Liver (tissue), 9 donors: ENCODE measurements around the gene MAPT. TPM values are rescaled to one million over a fixed set of nuclear protein-coding genes. Genes with fewer than 3 reads are reported as not detected.

Experiments
- DNase-seq: peaks from one replicate; pipeline ENCODE4 v3.0.0-alpha.2; 2017; ENCODE audit warnings: low spot score
- H3K27ac ChIP-seq, 2 donors: one replicate each; pipeline ENCODE4 v1.7.0; 2013; ENCODE audit warnings: inconsistent platforms in 2 of 2, low read length in 2 of 2, control low read depth in 1 of 2, low read depth in 1 of 2, mild to moderate bottlenecking in 1 of 2
- H3K27me3 ChIP-seq, 4 donors: one replicate each; pipeline versions ENCODE4 v1.6.1 to v1.7.0; 2013; ENCODE audit warnings: low read length in 3 of 4, inconsistent platforms in 1 of 4, mild to moderate bottlenecking in 1 of 4, moderate library complexity in 1 of 4; ENCODE audit not compliant: control insufficient read depth in 4 of 4, insufficient read depth in 4 of 4
- H3K36me3 ChIP-seq, 4 donors: one replicate each; pipeline versions ENCODE4 v1.6.1 to v1.7.0; 2013; ENCODE audit warnings: low read length in 3 of 4, mild to moderate bottlenecking in 3 of 4, low read depth in 1 of 4, moderate library complexity in 1 of 4; ENCODE audit not compliant: control insufficient read depth in 4 of 4, insufficient read depth in 3 of 4
- H3K4me1 ChIP-seq, 4 donors: one replicate each; pipeline versions ENCODE4 v1.6.1 to v1.7.0; 2013; ENCODE audit warnings: low read length in 3 of 4, mild to moderate bottlenecking in 3 of 4, moderate library complexity in 1 of 4; ENCODE audit not compliant: control insufficient read depth in 4 of 4, insufficient read depth in 4 of 4
- H3K4me3 ChIP-seq, 3 donors: one replicate each; pipeline versions ENCODE4 v1.6.1 to v1.7.0; 2013; ENCODE audit warnings: low read length in 3 of 3, control low read depth in 1 of 3, low read depth in 1 of 3, mild to moderate bottlenecking in 1 of 3
- H3K9ac ChIP-seq, 2 donors: one replicate each; pipeline ENCODE4 v1.7.0; 2013; ENCODE audit warnings: low read length in 2 of 2, mild to moderate bottlenecking in 2 of 2, moderate library complexity in 2 of 2, control low read depth in 1 of 2, low read depth in 1 of 2
- H3K9me3 ChIP-seq, 4 donors: one replicate each; pipeline versions ENCODE4 v1.6.1 to v1.7.0; 2013; ENCODE audit warnings: low read length in 3 of 4; ENCODE audit not compliant: control insufficient read depth in 4 of 4
- ATF3 ChIP-seq: IDR thresholded peaks from 2 replicates; pipeline ENCODE4 v1.6.1; 2016; ENCODE audit warnings: antibody characterized with exemption
- CTCF ChIP-seq: fragments of 150-350 bp; IDR thresholded peaks from 2 replicates; pipeline ENCODE4 v1.5.1; 2017; ENCODE audit warnings: improper control_type of control experiment, low read depth, low read length; ENCODE audit not compliant: missing input control
- EGR1 ChIP-seq, 2 donors: IDR thresholded peaks; 2 replicates each; pipeline ENCODE4 v1.6.1; 2016 to 2018; ENCODE audit warnings: antibody characterized with exemption in 2 of 2, low read depth in 2 of 2
- FOXA1 ChIP-seq: IDR thresholded peaks from 2 replicates; pipeline ENCODE4 v1.6.1; 2016; ENCODE audit warnings: antibody characterized with exemption
- FOXA2 ChIP-seq: IDR thresholded peaks from 2 replicates; pipeline ENCODE4 v1.6.1; 2016; ENCODE audit warnings: antibody characterized with exemption
- GABPA ChIP-seq, 2 donors: IDR thresholded peaks in 1 of 2; conservative IDR thresholded peaks in 1 of 2; 2 replicates each; pipeline ENCODE4 v1.6.1; 2016; ENCODE audit warnings: antibody characterized with exemption in 2 of 2, mild to moderate bottlenecking in 1 of 2, moderate library complexity in 1 of 2
- HNF4A ChIP-seq, 2 donors: conservative IDR thresholded peaks; 2 replicates each; pipeline ENCODE4 v1.6.1; 2016; ENCODE audit warnings: antibody characterized with exemption in 2 of 2, mild to moderate bottlenecking in 2 of 2
- HNF4G ChIP-seq: IDR thresholded peaks from 2 replicates; pipeline ENCODE4 v1.6.1; 2016; ENCODE audit warnings: antibody characterized with exemption
- JUND ChIP-seq, 2 donors: IDR thresholded peaks; 2 replicates each; pipeline ENCODE4 v1.6.1; 2016; ENCODE audit warnings: antibody characterized with exemption in 2 of 2
- MAX ChIP-seq: IDR thresholded peaks from 2 replicates; pipeline ENCODE4 v1.6.1; 2016; ENCODE audit warnings: antibody characterized with exemption
- NR2F2 ChIP-seq: IDR thresholded peaks from 2 replicates; pipeline ENCODE4 v1.6.1; 2016; ENCODE audit warnings: antibody characterized with exemption
- RAD21 ChIP-seq, 2 donors: IDR thresholded peaks; 2 replicates each; pipeline ENCODE4 v1.6.1; 2016; ENCODE audit warnings: antibody characterized with exemption in 2 of 2, mild to moderate bottlenecking in 2 of 2
- REST ChIP-seq: IDR thresholded peaks from 2 replicates; pipeline ENCODE4 v1.6.1; 2016; ENCODE audit warnings: antibody characterized with exemption, mild to moderate bottlenecking
- RXRA ChIP-seq, 2 donors: IDR thresholded peaks; 2 replicates each; pipeline ENCODE4 v1.6.1; 2017 to 2018; ENCODE audit warnings: antibody characterized with exemption in 2 of 2, mild to moderate bottlenecking in 1 of 2
- SP1 ChIP-seq: IDR thresholded peaks from 2 replicates; pipeline ENCODE4 v1.6.1; 2018; ENCODE audit warnings: antibody characterized with exemption, mild to moderate bottlenecking
- TAF1 ChIP-seq: conservative IDR thresholded peaks from 2 replicates; pipeline ENCODE4 v1.6.1; 2016; ENCODE audit warnings: antibody characterized with exemption, mild to moderate bottlenecking
- YY1 ChIP-seq: IDR thresholded peaks from 2 replicates; pipeline ENCODE4 v1.6.1; 2016; ENCODE audit warnings: antibody characterized with exemption, mild to moderate bottlenecking
- ZBTB33 ChIP-seq: IDR thresholded peaks from 2 replicates; pipeline ENCODE4 v1.6.1; 2016; ENCODE audit warnings: antibody characterized with exemption
- WGBS: extraction: QIAGEN DNeasy Blood & Tissue Kit; methylation state at CpG from one replicate; pipeline ENCODE4 v1.1.7; 2013; 5-methylcytosine and 5-hydroxymethylcytosine counted together
- polyA plus RNA-seq, 2 donors: library from polyadenylated mRNA; stranded (reverse) in 1 of 2; unstranded in 1 of 2; fragments of 200-250 nt in 1 of 2; fragments of >200 nt in 1 of 2; fragmentation: Nextera tagmentation in 1 of 2; extraction: Ambion mirVana in 1 of 2; gene quantifications; one replicate each; pipeline versions ENCODE4 v1.2.1 to v1.2.3, GENCODE V29; 2013 to 2015
- total RNA-seq, 2 donors: library from RNA; depleted of rRNA; stranded (reverse); fragments of >200 nt; gene quantifications; one replicate each; pipeline ENCODE4 v1.2.3, GENCODE V29; 2014
- donor health status: healthy.
- donor health status: healthy.
- donor health status: healthy.
- donor health status: healthy.
- donor health status: healthy.

MAPT gene
- total and polyA plus RNA-seq, 4 donors, result 0.05 to 0.67 (median 0.27) TPM

- 88% methylated on average over 3 of the region's 3 CpGs for WGBS
- no peak for DNase-seq
- peak overlapping the region in 1 of 2 donors; percentile 51 for H3K27ac ChIP-seq
- H3K9ac ChIP-seq, result no peak overlapping the region
- H3K9me3 ChIP-seq, result no peaks in the 10 kb centered on the region
- TF ChIP-seq GABPA (IDR thresholded peaks at IDR 0.05 in 1 of 2, conservative IDR thresholded peaks at IDR 0.05 in 1 of 2) (no peak), RXRA (IDR thresholded peaks at IDR 0.05) (no peak), HNF4G (no peak), HNF4A (conservative IDR thresholded peaks at IDR 0.05) (no peak), FOXA1 (no peak), REST (no peak), FOXA2 (no peak), CTCF (no peak), JUND (IDR thresholded peaks at IDR 0.05) (no peak), ATF3 (no peak), RAD21 (IDR thresholded peaks at IDR 0.05) (no peak), SP1 (no peak), ZBTB33 (no peak), NR2F2 (no peak), TAF1 (no peak), EGR1 (IDR thresholded peaks at IDR 0.05; ENCODE audit: low read depth in 2 of 2) (no peak), YY1 (no peak), MAX (no peak)
- H3K4me1 ChIP-seq, result peaks cover 0 to 11% (median 7%) of the 10 kb centered on the region in 4 donors
- H3K27me3 ChIP-seq, result no peaks in the 10 kb centered on the region
- H3K36me3 ChIP-seq, result peaks cover 8 to 40% (median 24%) of the 10 kb centered on the region in 4 donors
- H3K4me3 ChIP-seq, result no peak overlapping the region
These were observed 151.3 kb downstream of the MAPT start for GRCh38 chr17:46045639-46046038.
